Spinal cord (tissue), 10 donors: ENCODE results near the gene PIK3R6. TPM values are rescaled to one million over a fixed set of nuclear protein-coding genes. Genes with fewer than 3 reads are reported as not detected.
"Not testable (repeated sequence)": the region's sequence is repeated elsewhere in the genome, so short reads cannot be mapped to it uniquely, and the experiment has no call there.

Experiments used
- DNase-seq, 6 donors: peaks; one replicate each; pipeline versions ENCODE4 v3.0.0 to v3.0.0-alpha.2; 2013 to 2015; ENCODE audit warnings: low spot score in 6 of 6, low read depth in 4 of 6
- H3K27ac ChIP-seq: one replicate; pipeline ENCODE4 v1.5.1; 2013; ENCODE audit warnings: low read depth, low read length, control low read depth
- H3K27me3 ChIP-seq: one replicate; pipeline ENCODE4 v1.6.1; 2013; ENCODE audit warnings: low read length; ENCODE audit not compliant: control insufficient read depth, insufficient read depth
- H3K36me3 ChIP-seq: one replicate; pipeline ENCODE4 v1.6.1; 2013; ENCODE audit warnings: low read length; ENCODE audit not compliant: control insufficient read depth, insufficient read depth
- H3K4me1 ChIP-seq: one replicate; pipeline ENCODE4 v1.6.1; 2013; ENCODE audit warnings: low read length; ENCODE audit not compliant: control insufficient read depth, insufficient read depth
- H3K4me3 ChIP-seq: one replicate; pipeline ENCODE4 v1.5.1; 2013; ENCODE audit warnings: low read depth, low read length, control low read depth
- H3K9me3 ChIP-seq: one replicate; pipeline ENCODE4 v1.6.1; 2013; ENCODE audit warnings: low read length; ENCODE audit not compliant: control insufficient read depth, insufficient read depth
- WGBS: methylation state at CpG from one replicate; pipeline ENCODE4 v1.1.5; 2013; ENCODE audit warnings: missing lambda C conversion rate; ENCODE audit not compliant: insufficient coverage; 5-methylcytosine and 5-hydroxymethylcytosine counted together
- polyA plus RNA-seq, 2 donors: library from polyadenylated mRNA; unstranded; fragments of 120-200 nt; gene quantifications; one replicate each; pipeline ENCODE4 v1.2.1, GENCODE V29; 2013; ENCODE audit not compliant: insufficient read length in 2 of 2
- total RNA-seq, 2 donors: library from RNA; depleted of rRNA in 1 of 2; stranded (reverse); fragments of 120-200 nt in 1 of 2; fragments of >200 nt in 1 of 2; gene quantifications; one replicate each; pipeline versions ENCODE4 v1.2.3 to v1.2.4, GENCODE V29; 2013 to 2014
- donor health status: healthy.

The PIK3R6 gene
- total and polyA plus RNA-seq, 4 donors: 0.50 to 4.7 (median 2.1) TPM

DNA sequence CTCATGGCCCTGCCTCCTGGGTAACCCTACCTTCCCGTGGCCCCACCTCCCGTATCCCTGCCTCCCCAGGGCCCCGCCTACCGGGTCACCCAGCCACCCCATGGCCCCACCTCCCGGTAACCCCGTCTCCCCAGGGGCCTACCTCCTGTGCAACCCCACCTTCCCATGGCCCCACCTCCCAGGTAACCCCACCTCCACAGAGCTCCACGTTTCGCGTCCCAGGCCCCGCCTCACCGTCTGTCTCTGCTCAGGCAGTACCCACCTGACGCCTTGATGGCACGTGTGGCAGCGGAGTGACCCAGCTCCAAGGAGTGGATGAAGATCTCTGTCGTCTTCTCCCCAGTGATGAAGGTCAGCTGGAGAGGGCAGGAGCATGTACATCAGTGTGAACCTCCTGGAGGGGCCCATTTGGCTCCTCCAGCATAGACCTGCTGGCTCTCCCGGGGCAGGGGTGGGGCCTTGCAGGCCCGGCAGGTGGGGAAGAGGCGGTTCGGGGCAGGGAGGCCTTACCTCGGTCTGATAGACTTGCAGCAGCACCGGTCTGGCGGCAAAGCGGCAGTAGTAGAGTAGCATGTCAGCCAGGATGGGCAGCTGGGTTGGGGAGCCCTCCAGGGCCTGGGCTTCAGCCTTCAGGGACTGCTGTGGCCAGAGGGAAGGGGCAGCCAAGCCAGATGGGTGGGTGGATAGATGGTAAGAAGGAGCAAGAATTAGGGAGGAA is 18.7 kb upstream of the PIK3R6 start:
- H3K4me1 ChIP-seq: peaks cover 9% of the 10 kb centered on the region
- H3K4me3 ChIP-seq: no peak overlapping the region
- no peak for DNase-seq
- H3K9me3 ChIP-seq: no peaks in the 10 kb centered on the region
- H3K27me3 ChIP-seq: no peaks in the 10 kb centered on the region
- H3K36me3 ChIP-seq: no peaks in the 10 kb centered on the region
- no peak overlapping the region for H3K27ac ChIP-seq
- 90% methylated on average over 21 of the region's 23 CpGs for WGBS

DNA sequence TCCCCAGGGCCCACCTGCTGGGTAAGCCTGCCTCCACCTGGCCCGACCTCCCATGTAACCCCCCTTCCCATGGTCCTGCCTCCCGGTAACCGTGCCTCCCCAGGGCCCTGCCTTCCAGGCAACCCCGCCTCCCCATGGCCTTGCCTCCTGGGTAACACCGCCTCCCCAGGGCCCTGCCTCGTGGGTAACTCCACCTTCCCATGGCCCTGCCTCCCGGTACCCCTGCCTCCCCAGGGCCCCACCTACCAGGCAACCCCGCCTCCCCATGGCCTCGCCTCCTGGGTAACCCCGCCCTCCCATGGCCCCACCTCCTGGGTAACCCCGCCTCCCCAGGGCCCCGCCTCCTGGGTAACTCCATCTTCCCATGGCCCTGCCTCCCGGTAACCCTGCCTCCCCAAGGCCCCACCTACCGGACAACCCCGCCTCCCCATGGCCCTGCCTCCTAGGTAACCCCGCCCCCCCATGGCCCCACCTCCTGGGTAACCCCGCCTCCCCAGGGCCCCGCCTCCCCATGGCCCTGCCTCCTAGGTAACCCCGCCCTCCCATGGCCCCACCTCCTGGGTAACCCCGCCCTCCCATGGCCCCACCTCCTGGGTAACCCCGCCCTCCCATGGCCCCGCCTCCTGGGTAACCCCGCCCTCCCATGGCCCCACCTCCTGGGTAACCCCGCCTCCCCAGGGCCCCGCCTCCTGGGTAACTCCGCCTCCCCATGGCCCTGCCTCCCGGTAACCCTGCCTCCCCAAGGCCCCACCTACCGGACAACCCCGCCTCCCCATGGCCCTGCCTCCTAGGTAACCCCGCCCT is 17.9 kb upstream of the PIK3R6 start:
- H3K9me3 ChIP-seq, H3K27ac ChIP-seq, H3K4me1 ChIP-seq, H3K27me3 ChIP-seq, H3K36me3 ChIP-seq, H3K4me3 ChIP-seq, DNase-seq: not testable (repeated sequence)
- 82% methylated on average over 18 of the region's 30 CpGs for WGBS

DNA sequence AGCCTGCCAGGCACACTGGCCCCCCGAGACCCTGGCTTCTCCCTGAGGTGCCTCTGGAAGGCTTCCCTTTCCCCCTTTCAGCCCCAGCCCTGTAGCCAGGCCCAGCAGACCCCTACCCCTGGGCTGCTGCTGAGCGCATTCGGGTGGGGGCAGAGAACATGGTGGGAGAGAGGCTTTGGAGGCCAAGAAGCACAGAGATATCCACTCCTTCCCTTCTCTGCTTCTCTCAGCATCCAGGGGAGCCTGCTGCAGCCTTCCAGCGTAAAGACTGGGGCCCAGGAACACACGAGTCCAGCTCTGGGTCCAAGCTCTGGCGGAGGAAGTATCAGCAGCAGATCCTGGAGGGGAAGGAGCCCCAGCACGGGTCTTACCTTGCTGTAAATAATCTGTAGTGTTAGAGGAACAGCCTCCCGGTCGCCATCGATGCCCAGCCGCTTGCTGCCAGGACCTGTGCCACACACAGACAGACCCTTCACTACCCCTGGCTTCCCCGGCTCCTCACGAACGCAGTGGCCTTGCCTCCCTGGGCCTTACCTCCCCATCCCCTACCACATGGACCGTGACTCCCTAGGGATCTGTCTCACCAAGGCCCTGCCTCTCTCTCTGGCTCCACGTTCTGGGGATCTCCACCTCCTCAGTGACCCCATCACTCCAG is 17.0 kb upstream of the PIK3R6 start:
- H3K27me3 ChIP-seq: no peaks in the 10 kb centered on the region
- peaks cover 9% of the 10 kb centered on the region for H3K4me1 ChIP-seq
- H3K4me3 ChIP-seq: no peak overlapping the region
- DNase-seq: no peak
- H3K27ac ChIP-seq: no peak overlapping the region
- H3K36me3 ChIP-seq: no peaks in the 10 kb centered on the region
- no peaks in the 10 kb centered on the region for H3K9me3 ChIP-seq
- WGBS: 89% methylated on average over 14 of the region's 16 CpGs

DNA sequence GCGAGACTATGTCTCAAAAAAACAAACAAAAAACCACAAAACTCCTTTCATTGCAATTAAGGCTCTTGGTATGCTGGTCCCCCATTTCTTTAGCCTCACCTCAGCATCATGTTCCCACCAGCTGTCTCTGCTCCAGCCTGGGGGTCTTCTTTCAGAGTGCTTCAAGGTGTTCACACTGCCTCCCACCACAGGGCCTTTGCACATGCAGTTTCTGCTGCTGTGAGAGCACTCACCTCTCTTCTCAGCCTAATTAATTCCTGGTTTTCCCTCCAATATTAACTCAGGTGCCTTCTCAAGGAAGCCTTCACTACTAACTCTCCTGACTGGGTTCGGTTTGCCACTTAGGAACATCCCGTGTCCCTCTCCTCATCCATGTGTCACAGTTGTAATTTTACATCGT is 15.9 kb upstream of the PIK3R6 start:
- 90% methylated on average over 4 of the region's 4 CpGs for WGBS
- H3K27me3 ChIP-seq: no peaks in the 10 kb centered on the region
- DNase-seq: no peak
- no peaks in the 10 kb centered on the region for H3K36me3 ChIP-seq
- H3K4me1 ChIP-seq: peaks cover 3% of the 10 kb centered on the region
- no peaks in the 10 kb centered on the region for H3K9me3 ChIP-seq
- no peak overlapping the region for H3K27ac ChIP-seq
- no peak overlapping the region for H3K4me3 ChIP-seq

DNA sequence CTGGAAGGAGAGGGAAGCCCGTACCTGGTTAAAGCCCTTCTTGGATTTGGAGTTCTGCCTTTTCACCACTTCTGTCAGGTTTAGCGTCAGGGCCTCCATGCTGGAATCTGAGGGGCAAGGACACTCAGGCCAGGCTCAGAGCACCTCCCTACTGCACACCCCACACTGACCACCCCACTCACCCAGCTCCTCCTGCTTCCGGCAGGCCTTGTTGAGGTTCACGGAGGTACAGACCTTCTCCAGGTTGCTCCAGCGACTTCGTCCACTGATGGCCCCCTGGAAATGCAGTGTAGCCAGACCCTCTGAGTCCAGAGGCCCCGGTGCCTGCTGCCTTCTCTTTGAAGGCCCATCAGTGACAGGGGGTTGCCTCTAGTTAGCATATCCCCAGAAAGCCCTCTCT is 14.1 kb upstream of the PIK3R6 start:
- DNase-seq: no peak
- Histone ChIP-seq H3K27ac (no peak overlapping the region), H3K4me3 (no peak overlapping the region), H3K36me3 (no peaks in the 10 kb centered on the region), H3K27me3 (no peaks in the 10 kb centered on the region), H3K9me3 (no peaks in the 10 kb centered on the region), H3K4me1 (no peaks in the 10 kb centered on the region)
- 94% methylated on average over 5 of the region's 7 CpGs for WGBS

DNA sequence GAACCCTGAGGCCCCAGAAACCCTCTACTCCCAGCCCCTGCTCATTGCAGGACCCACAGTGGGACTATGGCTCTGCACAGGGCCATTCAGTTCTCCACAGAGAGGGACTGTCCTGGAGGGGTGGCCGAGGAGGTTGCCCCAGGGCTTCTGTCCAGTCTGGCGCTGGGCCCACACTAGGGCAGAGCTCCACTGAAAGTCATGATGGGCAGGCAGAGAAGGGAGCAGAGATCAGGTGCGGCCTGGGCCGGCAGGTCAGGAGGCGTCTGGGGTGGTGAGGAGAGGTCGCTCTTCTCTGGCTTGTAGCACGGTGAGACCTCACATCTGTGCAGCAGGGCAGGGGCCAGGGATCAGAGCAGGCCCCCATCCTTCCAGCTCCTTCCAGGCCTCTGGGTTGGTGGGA is 13.0 kb upstream of the PIK3R6 start:
- Histone ChIP-seq H3K27ac (no peak overlapping the region), H3K36me3 (no peaks in the 10 kb centered on the region), H3K4me1 (no peaks in the 10 kb centered on the region), H3K9me3 (no peaks in the 10 kb centered on the region), H3K27me3 (no peaks in the 10 kb centered on the region), H3K4me3 (no peak overlapping the region)
- no peak for DNase-seq
- 91% methylated on average over 6 of the region's 7 CpGs for WGBS

DNA sequence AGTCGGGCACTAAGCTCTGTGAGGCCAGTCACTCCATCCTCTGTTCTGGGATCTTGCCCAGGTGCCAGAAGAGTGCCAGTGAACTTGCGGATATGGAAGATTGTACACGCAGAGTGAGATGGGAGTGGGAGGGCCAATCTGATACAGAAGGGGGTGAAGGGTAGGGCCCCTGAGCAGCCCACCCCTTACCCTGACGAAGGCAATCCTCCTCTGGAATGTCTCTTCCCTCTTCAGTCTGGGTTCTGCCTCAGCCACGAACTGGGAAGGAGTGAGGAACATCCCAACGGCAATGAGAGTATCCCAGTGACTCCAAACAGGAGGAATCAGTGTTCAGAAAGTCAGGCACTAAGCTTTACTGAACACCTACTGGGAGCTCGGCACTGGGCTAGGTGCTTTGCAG is 11.9 kb upstream of the PIK3R6 start:
- no peak overlapping the region for H3K4me3 ChIP-seq
- WGBS: 73% methylated on average over 5 of the region's 7 CpGs
- no peak overlapping the region for H3K27ac ChIP-seq
- no peaks in the 10 kb centered on the region for H3K4me1 ChIP-seq
- no peak for DNase-seq
- no peaks in the 10 kb centered on the region for H3K9me3 ChIP-seq
- H3K27me3 ChIP-seq: no peaks in the 10 kb centered on the region
- H3K36me3 ChIP-seq: no peaks in the 10 kb centered on the region

DNA sequence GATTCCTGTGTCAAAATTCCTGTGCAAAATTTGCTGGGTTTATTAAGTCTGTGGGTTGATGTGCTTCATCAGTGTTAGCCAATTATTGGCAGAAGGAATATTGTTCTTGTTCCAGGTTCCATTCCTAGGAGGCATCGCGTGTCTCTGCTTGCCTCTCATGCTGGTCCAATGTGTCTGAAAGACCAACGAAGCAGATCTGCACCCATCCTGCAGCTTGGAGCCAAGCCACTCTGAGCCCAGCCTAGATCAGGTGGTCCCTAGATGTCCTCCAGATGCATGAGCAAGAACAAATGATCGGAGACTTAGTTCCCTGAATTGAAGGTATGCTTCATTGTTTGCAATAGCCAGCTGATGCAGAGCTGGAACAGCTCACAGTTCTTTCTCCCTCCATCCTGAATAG is 10.5 kb upstream of the PIK3R6 start:
- no peaks in the 10 kb centered on the region for H3K36me3 ChIP-seq

DNA sequence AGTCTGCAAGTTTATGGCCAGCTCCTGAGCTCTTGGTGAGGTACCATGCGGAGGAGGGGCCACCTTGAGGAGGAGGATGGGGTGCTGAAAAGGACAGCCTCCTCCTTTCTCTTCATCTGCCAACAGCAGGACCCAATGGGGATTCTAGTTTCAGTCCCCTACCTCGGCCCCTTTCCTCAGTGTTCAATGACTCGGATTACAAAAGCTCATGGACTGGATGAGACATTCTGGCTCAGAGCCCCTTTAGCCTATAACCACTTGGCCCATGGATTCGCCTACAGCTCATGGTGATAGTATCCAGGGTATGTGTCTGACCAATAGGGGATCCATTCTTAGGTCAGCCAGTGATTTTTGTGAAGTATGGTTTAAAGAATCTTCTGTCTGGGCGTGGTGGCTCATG is 8.5 kb upstream of the PIK3R6 start:
- no peak for DNase-seq
- Histone ChIP-seq H3K4me3 (no peak overlapping the region), H3K36me3 (no peaks in the 10 kb centered on the region), H3K27me3 (peaks cover 4% of the 10 kb centered on the region), H3K4me1 (peaks cover 13% of the 10 kb centered on the region), H3K27ac (no peak overlapping the region), H3K9me3 (peaks cover 1% of the 10 kb centered on the region)
- WGBS: 83% methylated on average over 3 of the region's 5 CpGs

More for the DNA sequence above, 10.5 kb upstream of the PIK3R6 start:
- DNase-seq: no peak
- H3K27ac ChIP-seq: no peak overlapping the region
- H3K4me1 ChIP-seq: peaks cover 9% of the 10 kb centered on the region
- peaks cover 4% of the 10 kb centered on the region for H3K27me3 ChIP-seq
- no peaks in the 10 kb centered on the region for H3K9me3 ChIP-seq
- no peak overlapping the region for H3K4me3 ChIP-seq
- 91% methylated on average over 4 of the region's 4 CpGs for WGBS
